H1 (cell line): Measurements from ENCODE around the gene RFXANK. TPM values are rescaled to one million over a fixed set of nuclear protein-coding genes. Genes with fewer than 3 reads are reported as not detected.

Experiments
- CTCF ChIA-PET: fragments of 300-600 bp; sonication (Branson Sonifier 250); formaldehyde crosslinking; loops from one replicate; lab custom pipeline; 2021; ENCODE audit not compliant: partially characterized antibody; lab: Charles Lee
- POLR2A ChIA-PET: fragments of 300-600 bp; sonication (Branson Sonifier 250); formaldehyde crosslinking; loops from one replicate; lab custom pipeline; 2021; ENCODE audit warnings: inconsistent platforms; ENCODE audit not compliant: partially characterized antibody; lab: Charles Lee
- DNase-seq, 2 experiments: peaks; one replicate each; pipeline versions ENCODE4 v3.0.0 to v3.0.0-alpha.2; 2010 to 2022; ENCODE audit warnings: low spot score in 2 of 2, low read depth in 1 of 2, mixed read lengths in 1 of 2
- FAIRE-seq: peaks from 2 replicates; lab custom pipeline; 2011; peaks lifted over from hg19 to GRCh38; lab: Jason Lieb, UNC
- H2AFZ ChIP-seq: 2 replicates; pipeline ENCODE4 v1.8.1; 2012; ENCODE audit warnings: low read length, inconsistent platforms
- H2AK5ac ChIP-seq: 2 replicates; pipeline ENCODE4 v1.6.1; 2013; ENCODE audit warnings: low read depth, low read length
- H2BK120ac ChIP-seq: replicated peaks from 2 replicates; pipeline ENCODE3; 2013; ENCODE audit warnings: low read depth, low read length, inconsistent platforms
- H2BK12ac ChIP-seq: 2 replicates; pipeline ENCODE4 v1.6.1; 2013; ENCODE audit warnings: low read depth, low read length
- H2BK15ac ChIP-seq: 2 replicates; pipeline ENCODE4 v1.6.1; 2013; ENCODE audit warnings: low read length
- H2BK20ac ChIP-seq: 2 replicates; pipeline ENCODE4 v1.6.1; 2013; ENCODE audit warnings: low read length
- H2BK5ac ChIP-seq: 2 replicates; pipeline ENCODE4 v1.6.1; 2013; ENCODE audit warnings: low read depth, low read length
- H3K14ac ChIP-seq: 2 replicates; pipeline ENCODE4 v1.6.1; 2013; ENCODE audit warnings: inconsistent platforms; ENCODE audit not compliant: insufficient read length
- H3K18ac ChIP-seq: 2 replicates; pipeline ENCODE4 v1.6.1; 2013; ENCODE audit warnings: low read length; ENCODE audit errors: extremely low read depth
- H3K23ac ChIP-seq: 2 replicates; pipeline ENCODE4 v1.6.1; 2013; ENCODE audit warnings: inconsistent platforms; ENCODE audit not compliant: insufficient read length
- H3K23me2 ChIP-seq: 2 replicates; pipeline ENCODE4 v1.6.1; 2013; ENCODE audit warnings: low read depth, low read length
- H3K27ac ChIP-seq: 2 replicates; pipeline ENCODE4 v1.6.1; 2011; ENCODE audit warnings: low read depth, low read length, inconsistent platforms
- H3K27me3 ChIP-seq, 4 experiments: replicated peaks in 1 of 4; 1 replicate in 1 of 4; 2 replicates in 3 of 4; pipeline versions ENCODE4 v1.6.1 to v1.8.1; 2011 to 2013; ENCODE audit warnings: low read length in 3 of 4, mild to moderate bottlenecking in 3 of 4, inconsistent platforms in 2 of 4, mixed read lengths in 2 of 4, moderate library complexity in 1 of 4; ENCODE audit not compliant: control insufficient read depth in 3 of 4, insufficient read depth in 3 of 4; ENCODE audit errors: extremely low read depth in 1 of 4
- H3K36me3 ChIP-seq, 4 experiments: 2 replicates each; pipeline versions ENCODE4 v1.6.1 to v1.8.1; 2011 to 2013; ENCODE audit warnings: mild to moderate bottlenecking in 4 of 4, low read length in 3 of 4, moderate library complexity in 2 of 4, control low read depth in 1 of 4, inconsistent platforms in 1 of 4; ENCODE audit not compliant: insufficient read depth in 4 of 4, control insufficient read depth in 2 of 4
- H3K4ac ChIP-seq: replicated peaks from 2 replicates; pipeline ENCODE3; 2013; ENCODE audit warnings: low read length, low read depth, mixed read lengths, inconsistent platforms; ENCODE audit not compliant: insufficient read length
- H3K4me1 ChIP-seq, 4 experiments: replicated peaks in 1 of 4; 1 replicate in 1 of 4; 2 replicates in 3 of 4; pipeline versions ENCODE4 v1.6.1 to v1.8.1; 2011 to 2013; ENCODE audit warnings: low read length in 3 of 4, inconsistent platforms in 2 of 4, mixed read lengths in 1 of 4; ENCODE audit not compliant: insufficient read depth in 4 of 4, control insufficient read depth in 3 of 4
- H3K4me2 ChIP-seq, 2 experiments: 2 replicates each; pipeline versions ENCODE4 v1.6.1 to v1.8.1; 2011 to 2013; ENCODE audit warnings: low read depth in 2 of 2, low read length in 2 of 2, control low read depth in 1 of 2, inconsistent platforms in 1 of 2, mild to moderate bottlenecking in 1 of 2; ENCODE audit not compliant: insufficient read depth in 1 of 2
- H3K4me3 ChIP-seq, 4 experiments: fragments of 200-600, 300-600 bp in 1 of 4; sonication (generic), shearing (Covaris generic), sonication (Bioruptor Twin) in 1 of 4; 2 replicates each; pipeline versions ENCODE4 v1.5.1 to v1.8.1; 2011 to 2016; ENCODE audit warnings: low read length in 4 of 4, low read depth in 3 of 4, control low read depth in 2 of 4, inconsistent platforms in 2 of 4, mild to moderate bottlenecking in 2 of 4, mixed read lengths in 1 of 4, moderate library complexity in 1 of 4; ENCODE audit not compliant: insufficient read depth in 2 of 4; ENCODE audit errors: extremely low read depth in 1 of 4
- H3K56ac ChIP-seq: replicated peaks from 2 replicates; pipeline ENCODE3; 2013; ENCODE audit warnings: low read depth, mild to moderate bottlenecking, mixed read lengths, low read length, inconsistent platforms; ENCODE audit not compliant: insufficient read length
- H3K79me1 ChIP-seq: 2 replicates; pipeline ENCODE4 v1.6.1; 2013; ENCODE audit warnings: low read depth, low read length, control low read depth
- H3K79me2 ChIP-seq, 2 experiments: 2 replicates each; pipeline versions ENCODE4 v1.6.1 to v1.8.1; 2012 to 2013; ENCODE audit warnings: low read length in 2 of 2, mild to moderate bottlenecking in 2 of 2, inconsistent platforms in 1 of 2; ENCODE audit not compliant: insufficient read depth in 2 of 2, control insufficient read depth in 1 of 2
- H3K9ac ChIP-seq, 4 experiments: replicated peaks in 1 of 4; 1 replicate in 1 of 4; 2 replicates in 3 of 4; pipeline versions ENCODE4 v1.6.1 to v1.8.1; 2011 to 2013; ENCODE audit warnings: low read depth in 3 of 4, low read length in 3 of 4, control low read depth in 2 of 4, mild to moderate bottlenecking in 2 of 4, moderate library complexity in 2 of 4, inconsistent platforms in 1 of 4; ENCODE audit errors: extremely low read depth in 1 of 4
- H3K9me3 ChIP-seq, 2 experiments: 2 replicates each; pipeline versions ENCODE4 v1.6.1 to v1.8.1; 2012 to 2013; ENCODE audit warnings: mild to moderate bottlenecking in 2 of 2, moderate library complexity in 2 of 2, control low read depth in 1 of 2, inconsistent platforms in 1 of 2, low read depth in 1 of 2, low read length in 1 of 2, mixed read lengths in 1 of 2; ENCODE audit not compliant: insufficient read depth in 2 of 2
- H4K20me1 ChIP-seq, 2 experiments: replicated peaks in 1 of 2; 2 replicates each; pipeline versions ENCODE3 to v1.8.1; 2011 to 2013; ENCODE audit warnings: inconsistent platforms in 2 of 2, low read length in 2 of 2, mild to moderate bottlenecking in 1 of 2; ENCODE audit not compliant: insufficient read depth in 2 of 2, control insufficient read depth in 1 of 2
- H4K5ac ChIP-seq: 2 replicates; pipeline ENCODE4 v1.6.1; 2013; ENCODE audit warnings: low read length, low read depth, mixed read lengths, inconsistent platforms; ENCODE audit not compliant: insufficient read length
- H4K8ac ChIP-seq: 2 replicates; pipeline ENCODE4 v1.8.0; 2013; ENCODE audit warnings: mild to moderate bottlenecking, moderate library complexity, low read length, inconsistent platforms; ENCODE audit not compliant: insufficient read depth; ENCODE audit errors: extremely low read depth
- H4K91ac ChIP-seq: replicated peaks from 2 replicates; pipeline ENCODE3; 2013; ENCODE audit warnings: low read length, mixed read lengths, inconsistent platforms; ENCODE audit not compliant: insufficient read length
- CTBP2 ChIP-seq: IDR thresholded peaks from 2 replicates; pipeline ENCODE4 v1.7.0; 2011; ENCODE audit warnings: borderline replicate concordance, mild to moderate bottlenecking, moderate library complexity, mixed read lengths, low read length; ENCODE audit not compliant: insufficient read depth, insufficient read length
- RNF2 ChIP-seq: fragments of 200-900, 300-1000 bp; sonication (generic); IDR thresholded peaks from 2 replicates; pipeline ENCODE4 v1.7.1; 2016; ENCODE audit warnings: borderline replicate concordance, low read depth, mild to moderate bottlenecking, antibody characterized with exemption, low read length; ENCODE audit not compliant: poor library complexity, severe bottlenecking; ENCODE audit errors: missing control alignments
- WGBS, 2 experiments: shearing (Covaris generic) in 1 of 2; methylation state at CpG; one replicate each; pipeline versions ENCODE4 v1.1.6 to v1.1.7; 2013 to 2015; ENCODE audit warnings: low lambda C conversion rate in 2 of 2, mixed read lengths in 2 of 2, inconsistent platforms in 1 of 2, low coverage in 1 of 2, missing lambda C conversion rate in 1 of 2; ENCODE audit not compliant: insufficient replicate concordance in 2 of 2, insufficient coverage in 1 of 2, insufficient read length in 1 of 2; ENCODE audit errors: extremely low coverage in 1 of 2, missing lambda C conversion rate in 1 of 2; 5-methylcytosine and 5-hydroxymethylcytosine counted together
- polyA plus RNA-seq, 7 experiments: library from polyadenylated mRNA; depleted of rRNA in 3 of 7; stranded (reverse) in 5 of 7; unstranded in 2 of 7; fragments of >200 nt in 5 of 7; fragments of 200-250 nt in 2 of 7; gene quantifications; 1 replicate in 5 of 7; 2 replicates in 1 of 7; 4 replicates in 1 of 7; pipeline versions ENCODE4 v1.2.1 to v1.2.3, GENCODE V29; 2011 to 2013; ENCODE audit warnings: missing spikeins in 2 of 7, mixed read lengths in 2 of 7
- total RNA-seq: library from RNA; stranded (reverse); fragmentation: NEBNext Ultra II Directional; extraction: Animal tissue kit (Norgen Biotek cat#: 25700); gene quantifications from 2 replicates; pipeline ENCODE4 v1.2.1, GENCODE V29; 2021

RFXANK gene
- total and polyA plus RNA-seq, 2 of the 8 experiments (the other 6 are each of a cell fraction or from before 2014, with no cell fraction given), result 72.9 to 87.5 TPM

DNA sequence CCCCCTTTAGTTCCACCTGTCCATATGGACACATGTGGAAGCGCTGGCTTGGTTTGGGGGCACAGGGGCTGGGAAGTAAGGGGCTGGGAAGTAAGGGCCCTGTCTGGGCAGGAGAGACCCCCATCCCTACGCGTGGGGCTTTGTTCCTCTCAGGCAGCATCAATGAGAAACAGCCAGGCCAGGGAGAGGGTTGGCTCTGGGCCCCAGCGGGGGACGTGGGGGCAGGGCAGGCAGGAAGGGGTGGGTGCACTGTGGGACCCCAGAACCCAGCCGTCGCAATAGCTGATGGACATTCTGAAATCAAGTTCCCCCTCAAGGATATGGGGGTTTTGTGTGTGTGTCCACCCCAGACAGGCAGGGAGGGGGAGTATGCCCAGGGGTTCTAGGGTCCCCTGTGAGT is 20.9 kb downstream of the RFXANK start:
- peak; percentile 22 for TF ChIP-seq RNF2
- no peak for TF ChIP-seq CTBP2
- DNase-seq, result no peak
- CTCF ChIA-PET, result interaction anchor here (1.4 kb wide), 1 partner anchor 12 kb away, joined by 3 read pairs; no protein-coding TSS in a partner anchor

More for the DNA sequence above, 20.9 kb downstream of the RFXANK start:
- Histone ChIP-seq H3K79me2 (no peaks in the 10 kb centered on the region), H2AK5ac (no peak overlapping the region), H2BK12ac (no peak overlapping the region), H4K5ac (no peak overlapping the region), H2BK120ac (no peak overlapping the region), H2BK20ac (no peak overlapping the region), H4K20me1 (peaks cover 3 to 16% of the 10 kb centered on the region in 2 experiments), H3K4ac (no peak overlapping the region), H3K23ac (no peak overlapping the region), H3K79me1 (no peaks in the 10 kb centered on the region), H3K4me2 (peak overlapping the region; percentile 65 to 85; a peak in 3 of 4 replicates), H3K9me3 (no peaks in the 10 kb centered on the region), H3K56ac (no peak overlapping the region), H3K23me2 (peaks cover 3% of the 10 kb centered on the region; the same call in 1 of the 2 replicates), H2BK5ac (no peak overlapping the region), H3K9ac (no peak overlapping the region), H3K18ac (no peak overlapping the region), H3K36me3 (no peaks in the 10 kb centered on the region), H3K4me3 (peak overlapping the region in 1 of 4 experiments; percentile 90; a peak in 4 of 8 replicates), H4K91ac (no peak overlapping the region), H2BK15ac (no peak overlapping the region), H3K27me3 (peaks cover 11 to 39% (median 36%) of the 10 kb centered on the region in 4 experiments), H4K8ac (no peak overlapping the region; the same call in 1 of the 2 replicates), H3K27ac (no peak overlapping the region), H2AFZ (no peak overlapping the region), H3K4me1 (peaks cover 0 to 16% (median 10%) of the 10 kb centered on the region in 4 experiments; a peak in 6 of 7 replicates), H3K14ac (no peak overlapping the region)
- FAIRE-seq, result no peak
- POLR2A ChIA-PET, result interaction anchor here (1.5 to 7.4 kb wide), 2 partner anchors 9 to 193 kb away, joined by 4 to 45 read pairs; partner anchors contain the start of genes GATAD2A and NR2C2AP
- WGBS, 2 experiments, result 25% methylated on average over 7 of the region's 7 CpGs; no CpG with 5 or more reads in 1 of the 2 experiments
